B cell (primary cell): ENCODE measurements around the gene FCRL1. TPM values are rescaled to one million over a fixed set of nuclear protein-coding genes. Genes with fewer than 3 reads are reported as not detected.

Experiments used
- polyA plus RNA-seq: library from polyadenylated mRNA; depleted of rRNA; stranded (reverse); fragments of >200 nt; gene quantifications from 2 replicates; pipeline ENCODE4 v1.2.3, GENCODE V29; 2012
- small RNA-seq: library from RNA; depleted of rRNA; stranded (forward); fragments of <200 nt; gene quantifications from one replicate; pipeline ENCODE3, GENCODE V24; 2012; ENCODE audit warnings: low replicate concordance, low read depth; ENCODE audit not compliant: insufficient read length
- total RNA-seq, 2 donors: library from RNA; stranded (reverse); fragments of 120-200 nt in 1 of 2; gene quantifications; 1 replicate in 1 of 2; 2 replicates in 1 of 2; pipeline versions ENCODE4 v1.2.3 to v1.2.4, GENCODE V29; 2013 to 2022

Gene FCRL1
- total and polyA plus RNA-seq, 2 donors (not counting 1 experiment from before 2014, with no cell fraction given) = 277 to 953 TPM

Small RNA genes lying within 50 kb of the gene (small RNA-seq; reads per million reads assigned to genes)
- gene MRPS21P2 = not detected

Other genes with a start within 250 kb of the FCRL1 start
- gene FCRL4, start 222.0 kb downstream of the FCRL1 start, total RNA-seq = 0.30 and 0.68 TPM in 2 replicates
- 0.03 and 0.09 TPM in 2 replicates for gene FCRL4, start 222.0 kb downstream of the FCRL1 start, polyA plus RNA-seq
- gene FCRL3, start 119.4 kb downstream of the FCRL1 start, total RNA-seq = 108 and 115 TPM in 2 replicates
- 220 and 248 TPM in 2 replicates for gene FCRL3, start 119.4 kb downstream of the FCRL1 start, polyA plus RNA-seq
- 78.3 and 81.0 TPM in 2 replicates for gene FCRL2, start 43.0 kb downstream of the FCRL1 start, total RNA-seq
- gene FCRL2, start 43.0 kb downstream of the FCRL1 start, polyA plus RNA-seq = 184 and 254 TPM in 2 replicates
- 0.12 and 0.17 TPM in 2 replicates for gene CD5L, start 21.7 kb upstream of the FCRL1 start, total RNA-seq
- not detected in 2 replicates for gene CD5L, start 21.7 kb upstream of the FCRL1 start, polyA plus RNA-seq
- not detected in 2 replicates for gene KIRREL1, start 173.5 kb upstream of the FCRL1 start, total RNA-seq
- not detected in 2 replicates for gene KIRREL1, start 173.5 kb upstream of the FCRL1 start, polyA plus RNA-seq